Hepatocyte (in vitro differentiated cells): Measurements from ENCODE around the gene GPD2. TPM values are rescaled to one million over a fixed set of nuclear protein-coding genes. Genes with fewer than 3 reads are reported as not detected.
A peak's percentile ranks its signal among the peaks of the same experiment; 100 is the strongest.

Source experiments
- DNase-seq: peaks from one replicate; pipeline ENCODE4 v3.0.0-alpha.2; 2016; ENCODE audit warnings: low spot score
- H2AFZ ChIP-seq: fragments of 200-600 bp; sonication (generic); 2 replicates; pipeline ENCODE4 v1.6.0; 2016; ENCODE audit warnings: antibody characterized with exemption, mild to moderate bottlenecking
- H3K27ac ChIP-seq: fragments of 200-600 bp; sonication (generic); 2 replicates; pipeline ENCODE4 v1.5.1; 2016; ENCODE audit warnings: mild to moderate bottlenecking
- H3K27me3 ChIP-seq: fragments of 200-600 bp; sonication (generic); 2 replicates; pipeline ENCODE4 v1.6.1; 2016
- H3K36me3 ChIP-seq: fragments of 200-600 bp; sonication (generic); replicated peaks from 2 replicates; pipeline ENCODE4 v1.5.1; 2016; ENCODE audit warnings: low read depth; ENCODE audit not compliant: insufficient read depth
- H3K4me1 ChIP-seq: fragments of 200-600 bp; sonication (generic); 2 replicates; pipeline ENCODE4 v1.5.1; 2016; ENCODE audit warnings: mild to moderate bottlenecking, moderate library complexity; ENCODE audit not compliant: insufficient read depth
- H3K4me2 ChIP-seq: fragments of 200-600 bp; sonication (generic); 2 replicates; pipeline ENCODE4 v1.6.0; 2016
- H3K4me3 ChIP-seq: fragments of 200-600 bp; sonication (generic); 2 replicates; pipeline ENCODE4 v1.5.1; 2016; ENCODE audit warnings: mild to moderate bottlenecking
- H3K79me2 ChIP-seq: fragments of 200-600 bp; sonication (generic); 2 replicates; pipeline ENCODE4 v1.6.0; 2017; ENCODE audit warnings: mild to moderate bottlenecking
- H3K9me2 ChIP-seq: fragments of 200-600 bp; sonication (generic); replicated peaks from 2 replicates; pipeline ENCODE4 v1.6.0; 2017; ENCODE audit warnings: mild to moderate bottlenecking; ENCODE audit not compliant: insufficient read depth
- H3K9me3 ChIP-seq: fragments of 200-600 bp; sonication (generic); 2 replicates; pipeline ENCODE4 v1.5.1; 2016; ENCODE audit warnings: low read depth, mild to moderate bottlenecking
- H4K20me1 ChIP-seq: fragments of 200-600 bp; sonication (generic); 2 replicates; pipeline ENCODE4 v1.6.0; 2016; ENCODE audit warnings: mild to moderate bottlenecking; ENCODE audit not compliant: insufficient read depth, poor library complexity, severe bottlenecking
- CTCF ChIP-seq: fragments of 200-600 bp; sonication (generic); IDR thresholded peaks from 2 replicates; pipeline ENCODE4 v1.5.1; 2016; ENCODE audit warnings: antibody characterized with exemption, mild to moderate bottlenecking; ENCODE audit not compliant: poor library complexity
- EZH2 ChIP-seq: fragments of 200-600 bp; sonication (generic); IDR thresholded peaks from 2 replicates; pipeline ENCODE4 v1.6.1; 2016; ENCODE audit warnings: antibody characterized with exemption, mild to moderate bottlenecking, borderline replicate concordance
- EZH2phosphoT487 ChIP-seq: fragments of 200-600 bp; sonication (generic); IDR thresholded peaks from one replicate; pipeline ENCODE4 v1.6.1; 2018; ENCODE audit warnings: antibody characterized with exemption, mild to moderate bottlenecking, low read depth, moderate library complexity; ENCODE audit not compliant: unreplicated experiment, severe bottlenecking
- WGBS: methylation state at CpG from one replicate; pipeline ENCODE4 v1.1.6; 2016; ENCODE audit warnings: low lambda C conversion rate; ENCODE audit errors: missing lambda C conversion rate; 5-methylcytosine and 5-hydroxymethylcytosine counted together
- polyA plus RNA-seq: library from polyadenylated mRNA; unstranded; fragments of >200 nt; fragmentation: Nextera tagmentation; extraction: Ambion mirVana; gene quantifications from 2 replicates; pipeline ENCODE4 v1.2.1, GENCODE V29; 2016
- total RNA-seq: library from RNA; depleted of rRNA; stranded (reverse); fragments of >200 nt; gene quantifications from 2 replicates; pipeline ENCODE4 v1.2.3, GENCODE V29; 2014

GPD2 gene
- total RNA-seq (63.7 and 71.7 TPM in 2 replicates), polyA plus RNA-seq (6.7 and 10.8 TPM in 2 replicates)

- H2AFZ ChIP-seq, result peak within 1 kb of the TSS; percentile 90
- no peaks in the 10 kb centered on the region for H3K9me3 ChIP-seq
- 2% methylated on average over 27 of the region's 79 CpGs for WGBS
- H4K20me1 ChIP-seq, result no peaks in the 10 kb centered on the region
- peak; percentile 96 for DNase-seq
- H3K4me1 ChIP-seq, result peaks cover 33% of the 10 kb centered on the region
- peak within 1 kb of the TSS; percentile 69 for H3K4me3 ChIP-seq
- H3K27ac ChIP-seq, result peak within 1 kb of the TSS; percentile 100
- no peaks in the 10 kb centered on the region for H3K9me2 ChIP-seq
- no peaks in the 10 kb centered on the region for H3K27me3 ChIP-seq
- peak; percentile 11 for TF ChIP-seq CTCF
- no peak for TF ChIP-seq EZH2phosphoT487
- H3K36me3 ChIP-seq, result no peaks in the 10 kb centered on the region
- peaks cover 36% of the 10 kb centered on the region for H3K79me2 ChIP-seq
- H3K4me2 ChIP-seq, result peak within 1 kb of the TSS; percentile 90
These were observed at the start of gene GPD2 for GRCh38 chr2:156435718-156436496. TSS of gene GPD2 (plus strand) at chr2:156436379. CDS start at chr2:156476106, 39,727 bp downstream.

GRCh38 chr2:156394033-156394741 lies 42.0 kb upstream of the GPD2 start:
- Histone ChIP-seq H3K9me2 (no peaks in the 10 kb centered on the region), H3K4me3 (no peak overlapping the region), H3K27me3 (no peaks in the 10 kb centered on the region), H4K20me1 (no peaks in the 10 kb centered on the region), H3K27ac (no peak overlapping the region), H3K4me2 (no peak overlapping the region), H2AFZ (no peak overlapping the region), H3K9me3 (no peaks in the 10 kb centered on the region), H3K79me2 (no peaks in the 10 kb centered on the region), H3K4me1 (no peaks in the 10 kb centered on the region), H3K36me3 (no peaks in the 10 kb centered on the region)
- 97% methylated on average over 21 of the region's 26 CpGs for WGBS
- DNase-seq, result no peak
- TF ChIP-seq CTCF, result no peak
- TF ChIP-seq EZH2phosphoT487, result no peak
- no peak for TF ChIP-seq EZH2

- Histone ChIP-seq H3K36me3 (no peaks in the 10 kb centered on the region), H3K9me3 (no peaks in the 10 kb centered on the region), H3K27ac (no peak overlapping the region), H3K79me2 (no peaks in the 10 kb centered on the region), H3K4me2 (no peak overlapping the region), H2AFZ (no peak overlapping the region), H3K9me2 (no peaks in the 10 kb centered on the region), H4K20me1 (no peaks in the 10 kb centered on the region), H3K4me1 (peaks cover 5% of the 10 kb centered on the region), H3K27me3 (no peaks in the 10 kb centered on the region), H3K4me3 (no peak overlapping the region)
- no peak for TF ChIP-seq EZH2phosphoT487
- no peak for TF ChIP-seq EZH2
- no peak for TF ChIP-seq CTCF
- no peak for DNase-seq
- WGBS, result 96% methylated on average over 2 of the region's 2 CpGs
These were observed 40.1 kb upstream of the GPD2 start for GRCh38 chr2:156396126-156396525.
